NCI-H2196 treated with DMSO at 0.1 percent for 48 hours (cell line): Measurements from ENCODE around the gene CUBN.

Experiments
- DNase-seq: peaks from one replicate; lab custom pipeline; 2025; ENCODE audit not compliant: unreplicated experiment; lab: John Stamatoyannopoulos, UW

The CUBN gene

GRCh38 chr10:17109046-17109445, 20.6 kb downstream of the CUBN start:
- no peak for DNase-seq

GRCh38 chr10:17106991-17107390, 22.6 kb downstream of the CUBN start:
- no peak for DNase-seq

- no peak for DNase-seq
Observed at GRCh38 chr10:17101910-17102266, 27.7 kb downstream of the CUBN start.

GRCh38 chr10:17101257-17101909, 28.2 kb downstream of the CUBN start:
- DNase-seq: no peak

- no peak for DNase-seq
Observed at GRCh38 chr10:17100586-17100985, 29.0 kb downstream of the CUBN start.

- no peak for DNase-seq
Observed at GRCh38 chr10:17098012-17098411, 31.6 kb downstream of the CUBN start.

- DNase-seq: no peak
Observed at GRCh38 chr10:17094844-17095243, 34.8 kb downstream of the CUBN start.

- no peak for DNase-seq
Observed at GRCh38 chr10:17092986-17093803, 36.4 kb downstream of the CUBN start.

GRCh38 chr10:17092216-17092944, 37.2 kb downstream of the CUBN start:
- no peak for DNase-seq

- no peak for DNase-seq
Observed at GRCh38 chr10:17088118-17088806, 41.3 kb downstream of the CUBN start.

- no peak for DNase-seq
Observed at GRCh38 chr10:17086865-17087367, 42.7 kb downstream of the CUBN start.

GRCh38 chr10:17085011-17085725, 44.4 kb downstream of the CUBN start:
- DNase-seq: no peak

- DNase-seq: no peak
Observed at GRCh38 chr10:17084258-17084657, 45.4 kb downstream of the CUBN start.

- no peak for DNase-seq
Observed at GRCh38 chr10:17081431-17081830, 48.2 kb downstream of the CUBN start.

GRCh38 chr10:17077890-17078289, 51.7 kb downstream of the CUBN start:
- no peak for DNase-seq

GRCh38 chr10:17077346-17077781, 52.2 kb downstream of the CUBN start:
- DNase-seq: no peak

GRCh38 chr10:17076626-17077345, 52.8 kb downstream of the CUBN start:
- DNase-seq: no peak

GRCh38 chr10:17075533-17076359, 53.9 kb downstream of the CUBN start:
- no peak for DNase-seq

- DNase-seq: no peak
Observed at GRCh38 chr10:17074541-17074847, 55.1 kb downstream of the CUBN start.
